ENCODE data around the gene B4GALT2. TPM values are rescaled to one million over a fixed set of nuclear protein-coding genes. Genes with fewer than 3 reads are reported as not detected.

B4GALT2 gene
- total and polyA plus RNA-seq, 10 of the 15 experiments (the other 5 are each of a cell fraction or from before 2014, with no cell fraction given): 0.98 to 61.0 (median 23.4) TPM

- peak; percentile 74; the same call in 1 of the 2 replicates for TF ChIP-seq MAX (IDR thresholded peaks at IDR 0.05; ENCODE audit: low read depth, low read length)
- no peak for TF ChIP-seq KAT2A (conservative IDR thresholded peaks at IDR 0.05; ENCODE audit: control insufficient read depth, low read depth, low read length)
- TF ChIP-seq EED (IDR thresholded peaks at IDR 0.05; ENCODE audit: low read depth): no peak
- TF ChIP-seq USF1 (IDR thresholded peaks at IDR 0.05; ENCODE audit: borderline replicate concordance, extremely low read length, insufficient read depth, low read depth, low read length): no peak
- no peak for TF ChIP-seq PML (IDR thresholded peaks at IDR 0.05; ENCODE audit: low read length)
- no peak for TF ChIP-seq BCL11A (IDR thresholded peaks at IDR 0.05; ENCODE audit: low read depth, low read length)
- TF ChIP-seq GATAD2B (conservative IDR thresholded peaks at IDR 0.05; ENCODE audit: low read depth): no peak
- peak; percentile 14; the same call in 1 of the 2 replicates for TF ChIP-seq NR2F1 (conservative IDR thresholded peaks at IDR 0.05)
- peak; percentile 65; the same call in 1 of the 2 replicates for TF ChIP-seq ZNF687 (IDR thresholded peaks at IDR 0.05)
- TF ChIP-seq FOS (IDR thresholded peaks at IDR 0.05; ENCODE audit: borderline replicate concordance, extremely low read depth, insufficient read length): no peak
- no peak for TF ChIP-seq ZBTB4 (CRISPR knock-in tag; IDR thresholded peaks at IDR 0.05)
- TF ChIP-seq MLLT1 (IDR thresholded peaks at IDR 0.05): no peak
- TF ChIP-seq TAF1 (IDR thresholded peaks at IDR 0.05; ENCODE audit: borderline replicate concordance, low read depth, low read length): no peak
- no peak for TF ChIP-seq SIX5 (IDR thresholded peaks at IDR 0.05; ENCODE audit: low read depth, low read length, severe bottlenecking)
- no peak for TF ChIP-seq ZNF622 (IDR thresholded peaks at IDR 0.05)
- TF ChIP-seq NRF1 (conservative IDR thresholded peaks at IDR 0.05; ENCODE audit: low read depth, low read length): no peak
- no peak for TF ChIP-seq IRF3 (IDR thresholded peaks at IDR 0.05)
- TF ChIP-seq IKZF1 (conservative IDR thresholded peaks at IDR 0.05): no peak; the same call in 1 of the 2 replicates
- no peak for TF ChIP-seq ZBED1 (IDR thresholded peaks at IDR 0.05; ENCODE audit: borderline replicate concordance)
Measured at GRCh38 chr1:44029911-44030604, 51.0 kb downstream of the B4GALT2 start (continued).

Data from GM12878 (cell line).